Muscle of leg (tissue), 11 donors: ENCODE measurements around the gene EMSY. TPM values are rescaled to one million over a fixed set of nuclear protein-coding genes. Genes with fewer than 3 reads are reported as not detected.

Source experiments
- DNase-seq: peaks from one replicate; pipeline ENCODE4 v3.0.0; 2013
- H3K27ac ChIP-seq: one replicate; pipeline ENCODE4 v1.5.1; 2013; ENCODE audit warnings: mild to moderate bottlenecking, low read length, control low read depth
- H3K27me3 ChIP-seq: one replicate; pipeline ENCODE4 v1.6.1; 2013; ENCODE audit warnings: low read length; ENCODE audit not compliant: control insufficient read depth, insufficient read depth
- H3K36me3 ChIP-seq: one replicate; pipeline ENCODE4 v1.6.1; 2013; ENCODE audit warnings: low read length; ENCODE audit not compliant: control insufficient read depth, insufficient read depth
- H3K4me1 ChIP-seq: one replicate; pipeline ENCODE4 v1.6.1; 2013; ENCODE audit warnings: low read length; ENCODE audit not compliant: control insufficient read depth, insufficient read depth
- H3K4me3 ChIP-seq: one replicate; pipeline ENCODE4 v1.5.1; 2013; ENCODE audit warnings: low read length, control low read depth
- H3K9me3 ChIP-seq: replicated peaks from 2 replicates; pipeline ENCODE4 v1.6.1; 2013; ENCODE audit warnings: low read depth, low read length; ENCODE audit not compliant: control insufficient read depth
- WGBS: methylation state at CpG from one replicate; pipeline ENCODE4 v1.1.5; 2013; ENCODE audit warnings: missing lambda C conversion rate; ENCODE audit not compliant: insufficient coverage; 5-methylcytosine and 5-hydroxymethylcytosine counted together
- polyA plus RNA-seq, 8 donors: library from polyadenylated mRNA; unstranded; fragments of 120-200 nt; gene quantifications; one replicate each; pipeline versions ENCODE4 v1.2.1 to v1.2.3, GENCODE V29; 2013; ENCODE audit warnings: inconsistent platforms in 1 of 8, low replicate concordance in 1 of 8; ENCODE audit not compliant: insufficient read length in 8 of 8, insufficient read depth in 1 of 8
- total RNA-seq: library from RNA; stranded (reverse); fragments of 120-200 nt; gene quantifications from one replicate; pipeline ENCODE4 v1.2.4, GENCODE V29; 2013

The EMSY gene
- total and polyA plus RNA-seq, 9 donors, result 12.5 to 16.7 (median 13.6) TPM

DNA sequence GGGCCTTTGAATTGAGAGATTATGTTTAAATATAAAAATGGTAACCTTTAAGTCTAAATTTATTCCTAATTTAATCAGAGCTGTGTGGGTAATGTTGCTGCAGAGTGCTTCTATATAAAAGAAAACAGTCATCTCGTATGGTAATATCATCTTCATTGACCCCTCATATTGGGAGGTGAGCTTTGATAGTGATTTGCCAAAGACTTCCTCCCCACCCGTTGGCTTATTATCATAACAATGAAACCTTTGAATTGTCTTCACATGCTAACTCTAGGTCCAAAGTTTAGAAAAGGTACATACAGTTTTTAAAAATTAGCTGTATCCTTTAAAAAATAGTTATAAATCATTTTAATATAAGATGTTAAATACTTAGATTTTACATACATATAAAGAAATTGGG lies 3.7 kb downstream of the EMSY start:
- WGBS, result no CpG with 5 or more reads among the region's 2 CpGs
- H3K27ac ChIP-seq, result no peak overlapping the region
- H3K4me3 ChIP-seq, result no peak overlapping the region
- peaks cover 3% of the 10 kb centered on the region for H3K4me1 ChIP-seq
- H3K36me3 ChIP-seq, result peaks cover 10% of the 10 kb centered on the region
- no peaks in the 10 kb centered on the region for H3K9me3 ChIP-seq
- H3K27me3 ChIP-seq, result no peaks in the 10 kb centered on the region
- no peak for DNase-seq

DNA sequence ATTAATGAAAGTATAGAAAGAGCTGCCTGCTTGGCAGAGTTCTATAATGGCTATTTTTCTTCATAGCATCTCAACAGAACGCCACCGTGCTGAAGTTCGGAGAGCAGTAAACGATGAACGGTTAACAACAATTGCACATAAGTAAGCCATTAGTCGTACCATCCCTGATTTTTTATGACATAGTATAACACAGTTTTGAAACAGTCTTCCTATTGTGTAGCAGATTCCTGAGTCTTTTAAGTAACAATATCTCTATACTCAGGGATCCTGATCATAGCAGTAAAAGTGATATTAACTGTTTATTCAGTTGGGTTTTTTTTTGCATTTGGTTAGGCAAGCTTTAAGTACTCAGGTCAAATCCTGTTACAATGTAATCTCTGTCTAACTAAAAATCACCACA lies 8.4 kb downstream of the EMSY start:
- no peaks in the 10 kb centered on the region for H3K27me3 ChIP-seq
- H3K36me3 ChIP-seq, result peaks cover 19% of the 10 kb centered on the region
- no peaks in the 10 kb centered on the region for H3K4me1 ChIP-seq
- H3K27ac ChIP-seq, result no peak overlapping the region
- no peaks in the 10 kb centered on the region for H3K9me3 ChIP-seq
- DNase-seq, result no peak
- no CpG with 5 or more reads among the region's 6 CpGs for WGBS
- no peak overlapping the region for H3K4me3 ChIP-seq

DNA sequence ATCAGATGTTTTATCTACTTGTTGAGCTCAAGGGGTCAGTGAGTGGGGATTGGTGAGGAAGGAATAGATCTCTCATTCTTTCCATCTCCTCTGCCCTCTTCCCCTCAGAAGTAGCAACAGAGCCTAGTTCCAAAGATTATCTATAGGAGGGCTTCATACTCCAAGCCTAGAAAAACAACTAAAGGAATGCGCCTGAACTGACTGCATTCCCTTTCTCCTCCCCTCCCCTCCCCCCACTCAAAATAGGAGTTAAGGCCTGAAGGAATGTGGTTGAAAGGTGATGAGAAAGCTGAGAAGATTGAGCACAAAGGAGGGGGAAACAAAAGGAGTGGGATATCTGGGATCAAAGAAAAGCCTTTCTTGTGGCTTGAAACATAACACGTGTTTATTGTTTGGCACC lies 10.5 kb downstream of the EMSY start:
- Histone ChIP-seq H3K4me1 (no peaks in the 10 kb centered on the region), H3K27me3 (no peaks in the 10 kb centered on the region), H3K36me3 (peaks cover 18% of the 10 kb centered on the region), H3K4me3 (no peak overlapping the region), H3K27ac (no peak overlapping the region), H3K9me3 (no peaks in the 10 kb centered on the region)
- DNase-seq, result no peak
- no CpG with 5 or more reads among the region's 2 CpGs for WGBS

DNA sequence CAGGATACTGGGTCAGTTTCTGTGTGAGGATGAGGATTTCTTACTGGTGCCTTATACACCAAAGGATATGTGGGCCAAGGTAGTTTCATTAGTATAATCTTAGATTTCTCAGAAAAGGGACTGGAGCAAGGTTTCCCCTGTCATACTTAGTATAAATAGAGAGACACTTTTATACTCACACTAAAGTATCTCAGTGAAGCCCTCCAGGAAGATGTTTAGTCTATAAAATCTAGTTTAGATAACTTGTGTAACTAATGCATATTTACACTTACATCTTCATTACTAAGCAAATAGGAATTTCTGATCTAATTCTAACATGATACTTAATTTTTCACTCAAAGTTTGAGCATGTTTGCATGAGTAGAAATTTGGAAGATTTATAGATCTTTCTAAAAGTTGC lies 11.1 kb downstream of the EMSY start:
- Histone ChIP-seq H3K27me3 (no peaks in the 10 kb centered on the region), H3K27ac (no peak overlapping the region), H3K4me1 (no peaks in the 10 kb centered on the region), H3K9me3 (no peaks in the 10 kb centered on the region), H3K4me3 (no peak overlapping the region), H3K36me3 (peaks cover 19% of the 10 kb centered on the region)
- DNase-seq, result no peak

DNA sequence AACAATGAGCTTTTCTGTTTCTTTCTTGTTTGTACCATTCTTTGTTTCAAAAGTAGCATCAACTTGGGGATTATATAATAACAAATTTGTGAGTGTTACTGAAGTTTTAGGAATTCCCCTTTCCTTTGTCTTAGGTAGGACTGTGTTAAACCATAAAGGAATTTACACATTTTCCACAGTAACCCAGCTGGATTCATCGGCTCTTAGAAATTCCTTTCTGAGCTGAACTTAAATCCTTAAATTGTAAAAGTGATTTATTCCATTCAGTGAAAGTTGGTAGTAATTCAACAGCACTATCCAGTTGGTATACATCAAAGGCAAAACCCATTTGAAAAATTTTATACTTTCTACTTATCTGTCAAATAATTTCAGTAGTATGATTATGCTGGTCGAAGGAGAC lies 11.8 kb downstream of the EMSY start:
- H3K27ac ChIP-seq, result no peak overlapping the region
- no peaks in the 10 kb centered on the region for H3K4me1 ChIP-seq
- no CpG with 5 or more reads among the region's 2 CpGs for WGBS
- H3K27me3 ChIP-seq, result no peaks in the 10 kb centered on the region
- no peaks in the 10 kb centered on the region for H3K9me3 ChIP-seq
- H3K4me3 ChIP-seq, result no peak overlapping the region
- peaks cover 21% of the 10 kb centered on the region for H3K36me3 ChIP-seq
- DNase-seq, result no peak

DNA sequence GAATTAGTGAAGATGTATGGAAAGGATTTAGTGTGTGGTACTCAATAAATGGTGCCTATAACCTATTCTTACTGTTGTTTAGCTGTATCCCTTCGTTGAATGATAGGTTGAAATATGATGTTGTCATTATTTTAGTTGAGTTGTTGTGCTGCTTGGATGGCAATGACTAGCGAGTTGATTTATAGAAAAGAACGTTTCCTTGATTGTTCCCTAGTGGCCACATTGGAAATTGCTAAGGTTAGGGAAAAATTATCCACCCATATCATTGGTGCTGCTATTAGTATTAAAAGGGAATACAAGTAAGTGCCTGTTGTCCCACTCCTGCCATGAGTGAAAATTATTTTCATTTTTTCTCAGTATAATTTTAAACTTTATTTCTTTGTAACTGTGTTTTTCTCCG lies 14.5 kb downstream of the EMSY start:
- Histone ChIP-seq H3K27ac (no peak overlapping the region), H3K9me3 (no peaks in the 10 kb centered on the region), H3K4me3 (no peak overlapping the region), H3K4me1 (no peaks in the 10 kb centered on the region), H3K27me3 (no peaks in the 10 kb centered on the region), H3K36me3 (peaks cover 21% of the 10 kb centered on the region)
- WGBS, result 50% methylated on average over 2 of the region's 4 CpGs
- DNase-seq, result no peak

DNA sequence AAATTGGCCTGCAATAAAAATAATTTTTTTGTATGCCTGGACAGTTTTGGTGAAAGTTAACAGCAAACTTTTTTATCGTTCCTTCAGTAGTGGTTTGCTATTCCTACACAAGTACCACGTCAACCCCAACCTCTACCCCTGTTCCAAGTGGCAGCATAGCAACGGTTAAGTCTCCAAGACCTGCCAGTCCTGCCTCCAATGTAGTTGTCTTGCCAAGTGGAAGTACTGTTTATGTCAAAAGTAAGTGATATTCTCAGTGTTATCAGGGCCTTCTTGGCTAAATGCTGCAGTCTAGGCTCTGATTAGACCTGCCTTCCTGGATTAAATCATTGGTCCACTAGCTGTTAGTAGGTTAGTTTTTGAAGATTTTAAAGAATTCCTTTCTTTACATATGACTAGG lies 15.0 kb downstream of the EMSY start:
- peaks cover 19% of the 10 kb centered on the region for H3K36me3 ChIP-seq
- H3K27ac ChIP-seq, result no peak overlapping the region
- H3K4me3 ChIP-seq, result no peak overlapping the region
- no peaks in the 10 kb centered on the region for H3K27me3 ChIP-seq
- no peaks in the 10 kb centered on the region for H3K4me1 ChIP-seq
- no peaks in the 10 kb centered on the region for H3K9me3 ChIP-seq
- WGBS, result no CpG with 5 or more reads among the region's 3 CpGs
- DNase-seq, result no peak

DNA sequence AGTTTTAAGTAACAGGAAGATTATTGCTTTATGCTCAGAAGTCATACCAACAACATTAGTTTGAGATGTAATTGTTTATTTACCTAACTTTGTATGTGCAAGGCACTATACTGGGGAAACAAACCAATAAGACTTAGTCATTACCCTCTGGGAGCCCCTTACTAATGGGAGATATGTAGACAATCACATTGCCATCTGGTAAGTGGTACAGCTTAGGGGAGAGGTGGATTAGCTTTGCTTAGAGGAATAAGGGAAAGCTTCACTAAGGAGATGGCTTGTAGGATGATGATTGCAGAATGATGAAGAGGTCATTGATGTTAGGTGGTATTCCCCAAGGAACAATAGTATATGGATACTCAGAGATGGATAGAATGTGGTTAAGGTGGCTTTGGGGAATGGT lies 17.5 kb downstream of the EMSY start:
- no peak overlapping the region for H3K4me3 ChIP-seq
- no peak for DNase-seq
- H3K9me3 ChIP-seq, result no peaks in the 10 kb centered on the region
- no peaks in the 10 kb centered on the region for H3K27me3 ChIP-seq
- H3K27ac ChIP-seq, result no peak overlapping the region
- peaks cover 19% of the 10 kb centered on the region for H3K36me3 ChIP-seq
- H3K4me1 ChIP-seq, result no peaks in the 10 kb centered on the region

DNA sequence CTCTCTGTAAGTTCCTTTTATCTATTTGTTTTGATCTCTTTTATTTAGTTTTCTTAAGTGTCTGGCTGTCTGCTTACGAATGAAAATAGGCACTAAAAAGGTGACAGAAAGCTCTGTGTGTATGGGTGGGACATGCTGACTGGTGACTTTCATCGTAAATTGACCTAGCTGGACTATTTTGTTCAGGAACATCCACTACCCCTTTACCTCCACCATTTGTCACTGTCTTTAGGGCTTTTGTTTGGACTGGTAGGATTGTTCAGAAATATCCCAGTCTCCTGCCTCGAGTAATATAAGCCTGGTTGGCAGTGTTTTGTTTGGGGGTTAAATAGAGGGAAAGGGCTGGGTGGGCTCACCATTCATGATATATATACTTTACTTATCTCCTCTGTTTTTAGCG lies 20.9 kb downstream of the EMSY start:
- H3K9me3 ChIP-seq, result no peaks in the 10 kb centered on the region
- no peak overlapping the region for H3K27ac ChIP-seq
- no peaks in the 10 kb centered on the region for H3K4me1 ChIP-seq
- DNase-seq, result no peak
- peaks cover 17% of the 10 kb centered on the region for H3K36me3 ChIP-seq
- H3K4me3 ChIP-seq, result no peak overlapping the region
- H3K27me3 ChIP-seq, result no peaks in the 10 kb centered on the region
- WGBS, result no CpG with 5 or more reads among the region's 4 CpGs

DNA sequence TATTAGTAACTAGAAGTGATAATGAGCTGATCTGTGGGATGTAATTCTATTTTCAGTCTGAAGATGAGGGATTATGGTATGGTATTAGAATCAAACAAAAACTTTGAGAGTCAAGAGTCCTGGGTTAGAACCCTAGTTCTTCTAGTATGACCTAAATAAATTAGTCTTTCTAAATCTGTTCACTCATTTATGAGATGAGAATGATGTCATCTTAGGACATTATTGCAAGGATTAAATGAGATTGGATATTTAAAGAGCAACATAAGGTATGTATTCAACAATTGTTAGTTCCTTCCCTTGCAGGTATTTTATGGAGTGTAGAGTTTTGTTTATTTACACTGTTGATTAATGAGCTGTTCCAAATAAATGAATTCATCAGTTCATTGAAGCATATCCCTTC lies 21.8 kb downstream of the EMSY start:
- no peak overlapping the region for H3K27ac ChIP-seq
- no peaks in the 10 kb centered on the region for H3K27me3 ChIP-seq
- no peaks in the 10 kb centered on the region for H3K9me3 ChIP-seq
- DNase-seq, result no peak
- no peaks in the 10 kb centered on the region for H3K4me1 ChIP-seq
- peaks cover 11% of the 10 kb centered on the region for H3K36me3 ChIP-seq
- no peak overlapping the region for H3K4me3 ChIP-seq

DNA sequence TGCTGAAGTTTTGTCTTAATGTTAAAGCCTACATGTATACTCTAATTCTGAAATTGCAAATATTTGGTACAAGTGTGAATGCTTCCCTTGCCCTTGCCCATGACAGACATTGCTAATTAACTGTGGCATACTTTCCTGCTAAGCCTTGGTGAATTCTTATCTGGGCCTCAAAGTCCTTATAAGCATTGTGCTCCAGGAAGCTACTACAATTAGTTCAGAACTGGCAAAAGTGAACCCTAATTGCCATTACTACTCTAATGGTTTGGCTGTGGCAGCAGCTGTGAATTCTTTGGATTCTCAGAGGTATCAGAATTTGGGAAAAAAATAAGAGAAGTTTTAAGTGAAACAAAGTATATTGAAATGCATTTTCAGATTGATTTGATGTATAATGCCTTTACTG lies 24.3 kb downstream of the EMSY start:
- Histone ChIP-seq H3K4me3 (no peak overlapping the region), H3K36me3 (peaks cover 16% of the 10 kb centered on the region), H3K27me3 (no peaks in the 10 kb centered on the region), H3K4me1 (no peaks in the 10 kb centered on the region), H3K9me3 (no peaks in the 10 kb centered on the region), H3K27ac (no peak overlapping the region)
- no peak for DNase-seq
